ENCODE results near the gene ENAM. TPM values are rescaled to one million over a fixed set of nuclear protein-coding genes. Genes with fewer than 3 reads are reported as not detected.

The ENAM gene
- total and polyA plus RNA-seq, 9 of the 15 experiments (the other 6 are each of a cell fraction or from before 2014, with no cell fraction given) = 0.04 to 0.09 (median 0.04) TPM; not detected in 6

GRCh38 chr4:70670332-70671014 lies 41.9 kb downstream of the ENAM start:
- no peak for FAIRE-seq
- no peak overlapping the region for H3K9ac ChIP-seq (ENCODE audit: insufficient read depth in 1 of 2, low read depth in 2 of 2, low read length in 2 of 2)
- WGBS (ENCODE audit: insufficient coverage, low coverage, missing lambda C conversion rate) = 4% methylated on average over 5 of the region's 5 CpGs
- no TSS peak for BruUV-seq (replicated peaks)
- no peaks in the 10 kb centered on the region for H3K27me3 ChIP-seq (ENCODE audit: control insufficient read depth in 2 of 2, insufficient read depth in 2 of 2, low read length in 2 of 2)
- ChIA-PET CTCF (ENCODE audit: low intra/inter-chr PET ratio) (no interaction called here), POLR2A (interaction anchor here (1.4 kb wide), 1 partner anchor 13 kb away, joined by 3 read pairs; no protein-coding TSS in a partner anchor)
- no peak overlapping the region for H3K4me2 ChIP-seq (ENCODE audit: insufficient read depth, low read length)
- H3K79me2 ChIP-seq (ENCODE audit: control insufficient read depth, insufficient read depth, low read length) = no peaks in the 10 kb centered on the region
- H2AFZ ChIP-seq (ENCODE audit: low read depth, low read length) = no peak overlapping the region
- ATAC-seq = no peak
- TF ChIP-seq NFIC (IDR thresholded peaks at IDR 0.05) = no peak
- no peak for TF ChIP-seq NR4A1 (CRISPR knock-in tag; IDR thresholded peaks at IDR 0.05)
- no peak for TF ChIP-seq NR4A1 (tag; IDR thresholded peaks at IDR 0.05)
- 0 out of 2 replicates have a peak, but pooled peaks have one; percentile 31 for TF ChIP-seq FOSL1 (tag; conservative IDR thresholded peaks at IDR 0.05)
- no peak for TF ChIP-seq HDAC6 (IDR thresholded peaks at IDR 0.05; ENCODE audit: low read depth, low read length)
- no peak for TF ChIP-seq EWSR1 (IDR thresholded peaks at IDR 0.05; ENCODE audit: borderline replicate concordance, low read depth, partially characterized antibody)
- no peak for TF ChIP-seq ZBTB8A (IDR thresholded peaks at IDR 0.05; ENCODE audit: partially characterized antibody)
- no peak for TF ChIP-seq CTBP1 (IDR thresholded peaks at IDR 0.05; ENCODE audit: borderline replicate concordance)
- TF ChIP-seq LCOR (CRISPR knock-in tag; IDR thresholded peaks at IDR 0.05) = 0 out of 2 replicates have a peak, but pooled peaks have one; percentile 35
- no peak for TF ChIP-seq ZNF444 (CRISPR knock-in tag; IDR thresholded peaks at IDR 0.05)
- no peak for TF ChIP-seq SFPQ (IDR thresholded peaks at IDR 0.05; ENCODE audit: low read depth, low read length)
- H4K20me1 ChIP-seq (replicated peaks; ENCODE audit: control insufficient read depth, insufficient read depth, low read length) = no peaks in the 10 kb centered on the region
- intact Hi-C loops (cut with micrococcal nuclease) (no loop called here), in situ Hi-C loops (cut with MboI) (no loop called here)
- H3K36me3 ChIP-seq (ENCODE audit: control insufficient read depth, insufficient read depth, low read length) = no peaks in the 10 kb centered on the region
- DNase-seq (ENCODE audit: extremely low read depth in 1 of 4, low spot score in 3 of 4) = no peak
- H3K27ac ChIP-seq (ENCODE audit: extremely low read depth, low read depth, low read length) = no peak overlapping the region
- H3K9me1 ChIP-seq (ENCODE audit: control insufficient read depth, insufficient read depth, low read length) = no peaks in the 10 kb centered on the region
- no peak overlapping the region for H3K4me3 ChIP-seq
- H3K9me3 ChIP-seq (replicated peaks; ENCODE audit: control insufficient read depth, insufficient read depth, low read depth, low read length) = no peaks in the 10 kb centered on the region
- no peaks in the 10 kb centered on the region for H3K4me1 ChIP-seq (replicated peaks in 1 of 2; ENCODE audit: control insufficient read depth in 2 of 2, insufficient read depth in 2 of 2, low read length in 2 of 2)

Measured in K562 (cell line).